ENCODE data around the gene TDO2.

TDO2 gene

GRCh38 chr4:155903453-155903852 lies at the start of gene TDO2:
Gene TDO2 (plus strand): TSS chr4:155903696. CDS start chr4:155903759, 63 bp downstream.
- no peak for DNase-seq (ENCODE audit: low read depth)
- TF ChIP-seq, protein P1, sequence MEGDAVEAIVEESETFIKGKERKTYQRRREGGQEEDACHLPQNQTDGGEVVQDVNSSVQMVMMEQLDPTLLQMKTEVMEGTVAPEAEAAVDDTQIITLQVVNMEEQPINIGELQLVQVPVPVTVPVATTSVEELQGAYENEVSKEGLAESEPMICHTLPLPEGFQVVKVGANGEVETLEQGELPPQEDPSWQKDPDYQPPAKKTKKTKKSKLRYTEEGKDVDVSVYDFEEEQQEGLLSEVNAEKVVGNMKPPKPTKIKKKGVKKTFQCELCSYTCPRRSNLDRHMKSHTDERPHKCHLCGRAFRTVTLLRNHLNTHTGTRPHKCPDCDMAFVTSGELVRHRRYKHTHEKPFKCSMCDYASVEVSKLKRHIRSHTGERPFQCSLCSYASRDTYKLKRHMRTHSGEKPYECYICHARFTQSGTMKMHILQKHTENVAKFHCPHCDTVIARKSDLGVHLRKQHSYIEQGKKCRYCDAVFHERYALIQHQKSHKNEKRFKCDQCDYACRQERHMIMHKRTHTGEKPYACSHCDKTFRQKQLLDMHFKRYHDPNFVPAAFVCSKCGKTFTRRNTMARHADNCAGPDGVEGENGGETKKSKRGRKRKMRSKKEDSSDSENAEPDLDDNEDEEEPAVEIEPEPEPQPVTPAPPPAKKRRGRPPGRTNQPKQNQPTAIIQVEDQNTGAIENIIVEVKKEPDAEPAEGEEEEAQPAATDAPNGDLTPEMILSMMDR (conservative IDR thresholded peaks at IDR 0.05; ENCODE audit: low read length): no peak
- no peak within 1 kb of the TSS for H3K4me3 ChIP-seq (ENCODE audit: low read length)

- TF ChIP-seq, protein P1 (conservative IDR thresholded peaks at IDR 0.05; ENCODE audit: low read length): no peak
- no peak overlapping the region for H3K4me3 ChIP-seq (ENCODE audit: low read length)
- DNase-seq (ENCODE audit: low read depth): peak; percentile 43
Measured at GRCh38 chr4:155854582-155855226, 48.8 kb upstream of the TDO2 start.

DNA sequence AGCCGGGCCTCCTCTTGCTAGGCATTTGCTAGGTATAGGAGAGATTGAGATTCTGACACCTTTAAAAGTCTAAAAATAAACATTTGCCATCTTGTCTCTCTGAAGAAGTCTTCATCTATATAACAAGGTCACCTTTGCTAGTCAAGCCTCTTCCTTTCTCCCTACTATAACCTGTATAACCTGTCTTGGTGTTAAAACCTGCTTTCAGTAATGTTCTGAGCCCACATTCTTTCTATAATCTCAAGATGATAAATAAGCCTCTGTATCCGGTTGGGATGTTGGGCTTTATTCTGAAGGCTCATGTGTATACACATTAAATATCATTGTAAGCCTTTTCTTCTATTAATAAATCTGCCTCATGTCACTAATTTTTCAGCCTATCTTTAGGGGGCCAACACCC lies 47.6 kb upstream of the TDO2 start:
- TF ChIP-seq, protein P1 (conservative IDR thresholded peaks at IDR 0.05; ENCODE audit: low read length): no peak
- DNase-seq (ENCODE audit: low read depth): no peak
- no peak overlapping the region for H3K4me3 ChIP-seq (ENCODE audit: low read length)

GRCh38 chr4:155866177-155866576 lies 37.3 kb upstream of the TDO2 start, which contains the start of gene ASIC5:
Gene ASIC5 (minus strand): TSS chr4:155866277. CDS start chr4:155866226, 51 bp downstream.
- DNase-seq (ENCODE audit: low read depth): no peak
- TF ChIP-seq, protein P1 (conservative IDR thresholded peaks at IDR 0.05; ENCODE audit: low read length): no peak
- H3K4me3 ChIP-seq (ENCODE audit: low read length): no peak within 1 kb of the TSS

GRCh38 chr4:155875878-155876277 lies 27.6 kb upstream of the TDO2 start:
- TF ChIP-seq, protein P1 (conservative IDR thresholded peaks at IDR 0.05; ENCODE audit: low read length): no peak
- H3K4me3 ChIP-seq (ENCODE audit: low read length): no peak overlapping the region
- no peak for DNase-seq (ENCODE audit: low read depth)

DNA sequence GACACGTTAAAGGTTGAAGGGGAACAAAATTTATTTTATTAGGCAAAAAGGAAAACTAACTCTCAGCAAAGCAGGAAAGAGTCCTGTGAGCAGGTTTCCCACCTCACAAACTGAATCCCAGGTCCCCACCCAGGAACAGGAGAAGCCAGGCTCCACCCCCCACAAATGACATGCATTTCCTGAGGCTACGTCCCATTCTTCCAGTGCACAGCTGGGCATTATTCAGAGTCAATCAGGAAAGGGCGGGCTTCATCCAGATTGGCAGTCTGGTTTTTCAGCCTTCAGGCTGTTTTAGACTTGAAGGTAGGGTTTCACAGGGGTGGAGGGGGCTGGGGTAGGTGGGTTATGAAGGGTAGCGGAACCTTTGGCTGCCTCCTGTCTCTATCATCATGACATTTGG lies 25.5 kb upstream of the TDO2 start:
- no peak for DNase-seq (ENCODE audit: low read depth)
- TF ChIP-seq, protein P1 (conservative IDR thresholded peaks at IDR 0.05; ENCODE audit: low read length): no peak
- no peak overlapping the region for H3K4me3 ChIP-seq (ENCODE audit: low read length)

DNA sequence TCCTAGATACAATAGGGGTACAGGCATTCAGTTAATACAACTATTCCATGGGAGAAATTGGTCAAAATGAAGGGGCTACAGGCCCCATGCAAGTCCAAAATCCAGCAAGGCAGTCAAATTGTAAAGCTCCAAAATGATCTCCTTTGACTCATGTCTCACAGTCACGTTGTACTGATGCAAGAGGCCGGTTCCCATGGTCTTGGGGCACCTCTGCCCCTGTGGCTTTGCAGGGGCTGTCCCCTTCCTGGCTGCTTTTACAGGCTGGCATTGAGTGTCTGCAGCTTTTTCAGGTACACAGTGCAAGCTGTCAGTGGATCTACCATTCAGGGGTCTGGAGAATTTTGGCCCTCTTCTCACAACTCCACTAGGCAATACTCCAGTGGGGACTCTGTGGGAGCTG lies 24.9 kb upstream of the TDO2 start:
- TF ChIP-seq, protein P1 (conservative IDR thresholded peaks at IDR 0.05; ENCODE audit: low read length): no peak
- DNase-seq (ENCODE audit: low read depth): no peak
- H3K4me3 ChIP-seq (ENCODE audit: low read length): no peak overlapping the region
